Astrocyte (in vitro differentiated cells and primary cell): Measurements from ENCODE around the gene P2RY12. TPM values are rescaled to one million over a fixed set of nuclear protein-coding genes. Genes with fewer than 3 reads are reported as not detected.

ENCODE experiments used
- DNase-seq: peaks from one replicate; pipeline ENCODE4 v3.0.0-alpha.2; 2010; ENCODE audit warnings: low read depth
- FAIRE-seq: peaks from 2 replicates; lab custom pipeline; 2011; peaks lifted over from hg19 to GRCh38; lab: Jason Lieb, UNC
- H2AFZ ChIP-seq: 2 replicates; pipeline ENCODE4 v1.6.0; 2012; ENCODE audit warnings: low read depth, low read length, inconsistent platforms
- H3K27ac ChIP-seq: 2 replicates; pipeline ENCODE4 v1.5.1; 2011; ENCODE audit warnings: low read depth, low read length, inconsistent platforms
- H3K27me3 ChIP-seq: 2 replicates; pipeline ENCODE4 v1.6.0; 2011; ENCODE audit warnings: low read length, inconsistent platforms; ENCODE audit not compliant: insufficient read depth
- H3K36me3 ChIP-seq: 2 replicates; pipeline ENCODE4 v1.5.1; 2011; ENCODE audit warnings: low read length, inconsistent platforms; ENCODE audit not compliant: insufficient read depth
- H3K4me1 ChIP-seq: 2 replicates; pipeline ENCODE4 v1.5.1; 2011; ENCODE audit warnings: low read length, inconsistent platforms; ENCODE audit not compliant: insufficient read depth
- H3K4me2 ChIP-seq: 2 replicates; pipeline ENCODE4 v1.6.0; 2012; ENCODE audit warnings: low read length, inconsistent platforms
- H3K4me3 ChIP-seq: 2 replicates; pipeline ENCODE4 v1.5.1; 2011; ENCODE audit warnings: low read depth, mild to moderate bottlenecking, low read length, inconsistent platforms; ENCODE audit not compliant: insufficient read depth
- H3K79me2 ChIP-seq: 2 replicates; pipeline ENCODE4 v1.6.0; 2012; ENCODE audit warnings: mild to moderate bottlenecking, low read length, inconsistent platforms; ENCODE audit not compliant: insufficient read depth
- H3K9ac ChIP-seq: 2 replicates; pipeline ENCODE4 v1.6.0; 2012; ENCODE audit warnings: mild to moderate bottlenecking, low read length, inconsistent platforms
- H3K9me3 ChIP-seq: 2 replicates; pipeline ENCODE4 v1.5.1; 2012; ENCODE audit warnings: low read depth, mild to moderate bottlenecking, low read length, inconsistent platforms; ENCODE audit not compliant: insufficient read depth
- H4K20me1 ChIP-seq: 2 replicates; pipeline ENCODE4 v1.6.0; 2012; ENCODE audit warnings: low read length, inconsistent platforms; ENCODE audit not compliant: insufficient read depth
- H3K27ac Mint-ChIP-seq: one replicate; pipeline ENCODE4 v1.8.0; 2021; ENCODE audit warnings: mild to moderate bottlenecking, mixed read lengths; ENCODE audit not compliant: unreplicated experiment
- H3K27me3 Mint-ChIP-seq: one replicate; pipeline ENCODE4 v1.8.0; 2021; ENCODE audit warnings: low read depth, mixed read lengths; ENCODE audit not compliant: unreplicated experiment
- H3K36me3 Mint-ChIP-seq: one replicate; pipeline ENCODE4 v1.8.0; 2021; ENCODE audit warnings: low read depth, mixed read lengths; ENCODE audit not compliant: unreplicated experiment
- H3K4me1 Mint-ChIP-seq: one replicate; pipeline ENCODE4 v1.8.0; 2021; ENCODE audit warnings: low read depth, mixed read lengths; ENCODE audit not compliant: unreplicated experiment
- H3K4me3 Mint-ChIP-seq: one replicate; pipeline ENCODE4 v1.8.0; 2021; ENCODE audit warnings: mild to moderate bottlenecking, moderate library complexity, mixed read lengths; ENCODE audit not compliant: unreplicated experiment
- H3K9me3 Mint-ChIP-seq: one replicate; pipeline ENCODE4 v1.8.0; 2021; ENCODE audit warnings: mild to moderate bottlenecking, mixed read lengths; ENCODE audit not compliant: unreplicated experiment
- CTCF ChIP-seq: IDR thresholded peaks from 2 replicates; pipeline ENCODE4 v1.5.1; 2011; ENCODE audit warnings: low read depth, mild to moderate bottlenecking, inconsistent platforms, low read length, moderate library complexity; ENCODE audit not compliant: insufficient read depth
- EZH2 ChIP-seq: IDR thresholded peaks from 2 replicates; pipeline ENCODE4 v1.6.1; 2012; ENCODE audit warnings: mild to moderate bottlenecking, low read length, inconsistent platforms; ENCODE audit not compliant: insufficient read depth
- total RNA-seq: library from RNA; stranded (reverse); gene quantifications from 2 replicates; pipeline ENCODE4 v1.2.1, GENCODE V29; 2021

P2RY12 gene
- total RNA-seq, 1 donor from 2014 or later, result not detected

- Mint-ChIP-seq H3K4me3 (no peak overlapping the region), H3K27me3 (no peaks in the 10 kb centered on the region), H3K36me3 (peaks cover 6% of the 10 kb centered on the region), H3K9me3 (no peaks in the 10 kb centered on the region), H3K4me1 (peaks cover 23% of the 10 kb centered on the region), H3K27ac (no peak overlapping the region)
- TF ChIP-seq CTCF (no peak), EZH2 (no peak)
- Histone ChIP-seq H4K20me1 (no peaks in the 10 kb centered on the region), H3K4me3 (no peak overlapping the region), H3K79me2 (no peaks in the 10 kb centered on the region), H3K4me2 (no peak overlapping the region), H3K9ac (no peak overlapping the region), H3K36me3 (no peaks in the 10 kb centered on the region), H3K9me3 (no peaks in the 10 kb centered on the region), H3K27me3 (no peaks in the 10 kb centered on the region), H3K4me1 (peaks cover 4% of the 10 kb centered on the region), H2AFZ (no peak overlapping the region), H3K27ac (no peak overlapping the region)
- DNase-seq, result no peak
- FAIRE-seq, result peak; percentile 55
These were observed 71.6 kb downstream of the P2RY12 start for GRCh38 chr3:151312972-151313371.

- Mint-ChIP-seq H3K4me3 (no peak overlapping the region), H3K27me3 (no peaks in the 10 kb centered on the region), H3K36me3 (peaks cover 2% of the 10 kb centered on the region), H3K27ac (no peak overlapping the region), H3K9me3 (no peaks in the 10 kb centered on the region), H3K4me1 (peaks cover 40% of the 10 kb centered on the region)
- H3K27ac ChIP-seq, result no peak overlapping the region
- no peaks in the 10 kb centered on the region for H3K36me3 ChIP-seq
- no peak overlapping the region for H3K9ac ChIP-seq
- no peaks in the 10 kb centered on the region for H4K20me1 ChIP-seq
- H3K4me3 ChIP-seq, result no peak overlapping the region
- H3K4me1 ChIP-seq, result peaks cover 27% of the 10 kb centered on the region
- no peaks in the 10 kb centered on the region for H3K9me3 ChIP-seq
- DNase-seq (no peak), FAIRE-seq (no peak)
- H2AFZ ChIP-seq, result no peak overlapping the region
- H3K27me3 ChIP-seq, result no peaks in the 10 kb centered on the region
- no peak overlapping the region for H3K4me2 ChIP-seq
- no peaks in the 10 kb centered on the region for H3K79me2 ChIP-seq
- TF ChIP-seq EZH2 (no peak), CTCF (no peak)
These were observed 75.0 kb downstream of the P2RY12 start for GRCh38 chr3:151309566-151309965.

GRCh38 chr3:151307583-151308488 is 76.7 kb downstream of the P2RY12 start:
- Histone ChIP-seq H3K36me3 (no peaks in the 10 kb centered on the region), H3K4me1 (peaks cover 28% of the 10 kb centered on the region), H3K27ac (no peak overlapping the region), H2AFZ (no peak overlapping the region), H3K79me2 (no peaks in the 10 kb centered on the region), H3K9ac (no peak overlapping the region), H3K4me3 (no peak overlapping the region), H3K9me3 (no peaks in the 10 kb centered on the region), H4K20me1 (no peaks in the 10 kb centered on the region), H3K4me2 (no peak overlapping the region), H3K27me3 (no peaks in the 10 kb centered on the region)
- H3K4me3 Mint-ChIP-seq, result no peak overlapping the region
- FAIRE-seq (no peak), DNase-seq (no peak)
- no peak for TF ChIP-seq EZH2
- no peak for TF ChIP-seq CTCF
- peaks cover 51% of the 10 kb centered on the region for H3K4me1 Mint-ChIP-seq
- H3K9me3 Mint-ChIP-seq, result no peaks in the 10 kb centered on the region
- no peaks in the 10 kb centered on the region for H3K27me3 Mint-ChIP-seq
- H3K27ac Mint-ChIP-seq, result peak overlapping the region; percentile 58
- peaks cover 2% of the 10 kb centered on the region for H3K36me3 Mint-ChIP-seq
